CD4-positive, alpha-beta T cell treated with Interleukin-10 for 1 hour (primary cell): ENCODE data around the gene PAX8.

Experiments
- DNase-seq: peaks from one replicate; pipeline ENCODE4 v3.0.0-alpha.2; 2020

Gene PAX8

DNA sequence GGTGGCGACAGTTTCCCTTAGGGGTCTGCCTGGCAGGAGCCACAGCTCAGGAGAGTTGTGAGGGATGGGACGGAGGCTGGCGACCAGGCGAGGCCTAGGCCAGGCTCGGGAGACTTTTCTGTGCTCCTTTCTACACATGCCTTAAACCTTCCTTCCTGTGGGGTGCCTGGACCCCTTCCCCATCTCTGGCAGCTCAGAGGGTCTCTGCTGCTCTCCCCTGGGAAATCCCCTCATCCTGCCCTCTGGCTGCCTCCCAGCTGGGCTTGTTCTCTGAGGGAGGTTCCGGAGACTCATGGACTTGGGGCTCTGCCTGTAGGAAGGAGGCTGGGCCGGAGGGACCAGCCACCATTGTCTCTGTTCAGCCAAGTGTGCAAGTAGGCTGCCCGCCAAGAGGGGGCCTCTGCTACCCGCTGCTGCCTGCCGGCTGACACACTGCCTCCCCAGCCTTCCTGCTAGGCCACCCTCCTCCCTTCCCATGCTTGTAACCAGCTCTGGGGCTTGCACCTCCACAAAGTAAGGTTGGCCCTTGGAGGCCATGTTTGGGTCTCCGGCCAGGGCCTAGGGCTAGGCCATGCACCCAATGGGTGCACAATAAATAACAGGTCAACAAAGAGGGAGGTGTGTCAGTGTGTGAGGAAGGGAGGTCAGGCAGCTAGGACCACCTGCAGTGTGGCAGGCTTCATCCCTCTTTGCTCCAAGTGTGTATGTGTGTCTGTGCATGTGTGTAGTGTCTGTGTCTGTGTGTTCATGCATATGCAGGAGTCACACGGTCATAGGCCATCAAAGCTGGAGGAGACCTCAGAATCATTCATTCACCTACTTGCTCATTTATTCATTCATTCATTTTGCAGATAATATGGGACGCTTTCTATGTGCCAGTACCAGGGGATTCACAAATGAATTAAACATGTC lies 76.2 kb downstream of the PAX8 start:
- no peak for DNase-seq

DNA sequence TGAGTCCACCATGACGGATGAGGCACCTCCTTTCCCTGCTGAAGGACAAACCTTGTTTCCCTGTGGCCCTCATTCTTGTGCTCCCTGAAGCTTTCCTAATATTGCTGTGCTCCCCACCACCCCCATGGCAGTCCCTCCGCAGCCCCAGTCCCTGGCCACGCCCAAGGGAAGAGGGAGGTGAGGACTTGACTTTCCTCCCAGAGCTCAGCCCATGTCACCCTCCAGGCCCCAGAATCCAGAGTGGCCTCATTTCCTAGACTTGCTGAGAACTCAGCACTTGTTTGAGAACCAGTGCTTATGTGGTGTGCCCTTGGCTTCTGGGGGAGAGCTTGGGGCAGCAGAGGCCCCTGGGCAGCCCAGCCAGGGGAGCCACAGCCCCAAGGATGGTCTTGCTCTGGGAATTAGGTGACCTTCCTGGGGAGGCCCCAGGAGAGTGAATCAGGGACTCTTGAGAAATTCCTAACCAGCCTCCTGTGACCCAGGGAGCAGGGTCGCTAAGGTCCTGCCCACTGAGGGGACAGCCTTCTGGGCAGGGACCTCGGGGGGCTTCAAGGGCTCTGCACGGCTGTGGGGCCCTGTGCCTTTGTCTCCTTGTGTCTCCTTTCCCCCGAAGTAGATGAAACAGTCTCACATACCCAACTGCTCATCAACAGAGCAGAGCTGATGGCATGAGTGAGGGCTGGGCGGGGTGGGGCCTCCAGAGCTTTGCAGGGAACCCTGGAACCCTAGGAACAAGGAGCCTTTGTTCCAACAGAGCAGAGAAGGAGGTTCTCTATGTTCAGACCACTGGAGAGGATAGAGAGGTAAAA lies 77.0 kb downstream of the PAX8 start:
- DNase-seq = no peak

GRCh38 chr2:113200736-113201490 lies 77.8 kb downstream of the PAX8 start:
- no peak for DNase-seq

DNA sequence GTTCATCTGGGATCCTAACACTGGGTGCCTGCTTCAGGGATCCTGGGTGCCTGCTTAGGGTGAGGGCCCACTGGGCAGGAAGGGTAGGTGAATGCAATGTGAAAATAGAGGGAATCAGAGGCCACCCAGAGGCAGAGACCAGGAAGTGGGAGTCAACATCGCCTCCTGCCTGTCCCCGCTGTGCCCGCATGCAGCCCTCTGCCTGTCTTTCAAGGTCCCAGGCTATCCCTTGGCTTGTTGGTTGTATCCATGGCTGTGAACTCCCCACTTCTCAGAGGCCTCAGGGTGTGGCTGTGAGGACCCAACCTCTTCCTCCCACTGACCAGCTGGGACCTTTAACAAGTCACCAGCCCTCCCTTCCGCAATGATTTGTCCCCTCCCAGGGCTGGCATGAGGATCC lies 78.5 kb downstream of the PAX8 start:
- DNase-seq = no peak

DNA sequence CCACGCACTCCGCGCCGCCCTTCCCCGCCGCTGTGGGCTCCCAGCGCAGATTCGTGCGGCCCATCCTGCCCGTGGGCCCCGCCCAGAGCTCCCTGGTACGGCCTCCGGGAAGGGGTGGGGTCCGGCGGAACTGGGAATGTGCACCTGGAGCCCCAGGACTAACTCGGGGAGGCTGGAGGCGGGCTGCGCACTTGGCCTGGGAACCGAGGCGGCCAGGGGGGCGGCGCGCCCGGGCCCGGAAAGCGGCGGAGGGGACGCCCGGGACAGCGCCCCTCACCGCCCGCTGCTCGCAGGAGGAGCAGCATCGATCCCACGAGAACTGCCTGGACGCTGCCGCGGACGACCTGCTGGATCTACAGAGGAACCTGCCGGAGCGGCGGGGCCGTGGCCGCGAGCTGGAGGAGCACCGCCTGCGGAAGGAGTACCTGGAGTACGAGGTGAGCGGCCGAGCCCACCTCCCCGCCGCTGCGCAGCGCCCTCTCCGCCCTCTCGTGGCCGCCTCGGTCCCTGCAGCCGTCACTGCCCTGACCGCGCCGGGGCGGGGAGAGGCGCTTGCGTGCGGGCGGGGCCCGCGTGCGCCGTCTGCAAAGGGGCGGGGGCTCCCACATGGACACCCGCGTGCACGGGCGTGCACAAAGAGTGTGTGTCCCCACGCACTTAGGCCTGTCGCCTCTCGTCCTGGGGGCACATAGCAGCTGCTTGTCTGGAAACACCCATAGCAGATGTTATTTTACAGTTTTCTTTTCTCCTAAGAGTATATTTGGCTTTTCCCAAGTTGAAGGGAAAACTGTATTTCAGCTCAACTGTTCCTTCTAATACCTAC lies 79.7 kb downstream of the PAX8 start:
- DNase-seq = peak; percentile 64

GRCh38 chr2:113198048-113198789 lies 80.5 kb downstream of the PAX8 start:
- DNase-seq = no peak

- DNase-seq = no peak
Observed at GRCh38 chr2:113197347-113198047, 81.2 kb downstream of the PAX8 start.

GRCh38 chr2:113196839-113197238 lies 81.9 kb downstream of the PAX8 start:
- DNase-seq = no peak

DNA sequence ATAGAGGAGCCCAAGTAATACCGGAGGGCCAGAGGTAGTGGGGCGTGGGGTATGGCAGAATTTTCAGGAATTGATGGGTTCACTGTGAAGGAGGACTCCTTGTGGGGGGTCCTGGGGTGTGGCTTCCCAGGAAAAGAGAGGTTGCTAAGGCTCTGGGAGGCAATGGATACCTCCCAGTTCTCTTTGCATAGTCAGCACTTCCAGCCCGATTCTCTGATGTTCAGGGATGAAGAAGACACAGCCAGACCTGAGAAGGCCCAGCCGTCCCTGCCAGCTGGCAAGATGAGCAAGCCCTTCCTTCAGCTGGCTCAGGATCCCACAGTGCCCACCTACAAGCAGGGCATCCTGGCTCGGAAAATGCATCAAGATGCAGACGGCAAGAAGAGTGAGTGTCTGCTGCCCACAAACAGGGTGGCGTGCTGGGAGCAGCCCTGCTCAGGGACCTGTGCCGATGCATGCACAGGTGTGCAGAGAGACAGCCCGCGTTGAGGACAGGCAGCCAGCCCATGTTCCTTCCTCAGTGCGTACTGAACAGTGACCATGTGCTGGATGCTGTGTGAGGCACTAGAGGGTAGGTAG lies 82.7 kb downstream of the PAX8 start:
- DNase-seq = no peak

DNA sequence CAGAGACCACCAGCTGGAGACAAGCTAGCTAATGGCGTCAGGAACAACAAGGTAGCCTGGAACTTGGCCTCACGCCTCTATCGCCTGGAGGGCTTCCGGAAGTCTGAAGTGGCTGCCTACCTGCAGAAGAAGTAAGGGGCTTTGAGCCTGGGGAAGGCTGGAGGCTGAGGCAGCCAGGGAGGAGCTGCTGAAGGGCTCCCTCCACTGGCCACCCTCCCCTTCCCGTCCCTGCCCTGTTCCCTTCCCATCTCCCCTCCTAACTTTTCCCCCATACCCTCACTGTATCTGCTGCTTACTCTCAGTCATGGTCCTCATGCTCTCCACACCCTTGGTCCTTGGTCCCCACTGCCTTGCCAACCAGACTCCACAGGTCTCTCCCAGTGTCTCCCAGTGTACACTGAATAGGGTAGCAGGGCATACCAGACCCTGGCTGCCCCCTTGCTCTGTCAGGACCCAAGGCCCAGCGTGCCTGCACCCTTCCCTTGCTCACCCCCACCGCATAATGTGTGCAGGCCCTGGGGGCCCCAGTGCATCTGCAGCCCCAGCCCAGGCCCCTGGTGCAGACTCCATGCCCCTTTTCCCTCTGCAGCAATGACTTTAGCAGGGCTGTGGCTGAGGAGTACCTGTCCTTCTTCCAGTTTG lies 86.1 kb downstream of the PAX8 start:
- no peak for DNase-seq

DNA sequence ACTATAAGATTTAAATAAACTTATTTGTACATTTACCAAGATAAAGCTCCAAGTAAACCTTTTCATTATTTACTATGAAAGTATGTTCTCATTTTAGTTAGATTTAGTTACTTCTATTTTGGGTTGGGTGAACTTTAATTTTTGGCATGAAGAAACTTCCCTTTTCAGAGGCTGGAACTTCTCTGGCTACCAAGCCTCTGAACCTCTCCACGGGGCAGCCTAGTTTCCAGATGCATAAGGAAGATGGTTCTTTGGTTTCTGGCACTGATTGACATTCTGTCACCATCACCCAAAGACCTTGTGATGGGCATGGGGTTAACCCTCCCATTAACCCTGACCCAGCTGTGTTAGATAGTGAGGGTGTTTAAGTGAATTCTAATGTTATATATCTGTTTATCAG lies 87.8 kb downstream of the PAX8 start:
- no peak for DNase-seq

GRCh38 chr2:113187771-113188170 lies 91.0 kb downstream of the PAX8 start:
- no peak for DNase-seq

- DNase-seq = no peak
Observed at GRCh38 chr2:113186433-113186796, 92.3 kb downstream of the PAX8 start.

GRCh38 chr2:113185664-113186432 lies 92.9 kb downstream of the PAX8 start:
- DNase-seq = no peak

GRCh38 chr2:113184531-113185230 lies 94.0 kb downstream of the PAX8 start:
- no peak for DNase-seq

DNA sequence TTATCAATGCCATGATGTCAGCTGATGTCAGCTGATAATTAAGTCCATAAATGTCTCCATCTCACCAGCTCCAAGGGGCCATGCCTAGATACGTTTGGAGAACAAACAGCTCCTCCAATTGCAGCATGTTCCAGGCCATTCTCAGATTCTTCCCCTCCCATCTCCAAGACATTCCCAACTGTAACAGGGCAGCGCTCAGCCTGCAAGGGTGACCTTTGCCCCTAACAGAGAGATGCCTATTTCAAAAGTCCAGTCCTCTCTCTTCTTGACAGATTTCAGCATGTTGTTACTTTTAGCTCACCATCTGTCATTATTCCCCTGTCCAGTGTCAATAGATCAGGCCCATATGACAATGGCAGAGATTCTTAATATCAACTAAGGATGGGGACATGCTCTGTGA lies 95.0 kb downstream of the PAX8 start:
- DNase-seq = no peak

GRCh38 chr2:113183264-113183663 lies 95.5 kb downstream of the PAX8 start:
- no peak for DNase-seq

DNA sequence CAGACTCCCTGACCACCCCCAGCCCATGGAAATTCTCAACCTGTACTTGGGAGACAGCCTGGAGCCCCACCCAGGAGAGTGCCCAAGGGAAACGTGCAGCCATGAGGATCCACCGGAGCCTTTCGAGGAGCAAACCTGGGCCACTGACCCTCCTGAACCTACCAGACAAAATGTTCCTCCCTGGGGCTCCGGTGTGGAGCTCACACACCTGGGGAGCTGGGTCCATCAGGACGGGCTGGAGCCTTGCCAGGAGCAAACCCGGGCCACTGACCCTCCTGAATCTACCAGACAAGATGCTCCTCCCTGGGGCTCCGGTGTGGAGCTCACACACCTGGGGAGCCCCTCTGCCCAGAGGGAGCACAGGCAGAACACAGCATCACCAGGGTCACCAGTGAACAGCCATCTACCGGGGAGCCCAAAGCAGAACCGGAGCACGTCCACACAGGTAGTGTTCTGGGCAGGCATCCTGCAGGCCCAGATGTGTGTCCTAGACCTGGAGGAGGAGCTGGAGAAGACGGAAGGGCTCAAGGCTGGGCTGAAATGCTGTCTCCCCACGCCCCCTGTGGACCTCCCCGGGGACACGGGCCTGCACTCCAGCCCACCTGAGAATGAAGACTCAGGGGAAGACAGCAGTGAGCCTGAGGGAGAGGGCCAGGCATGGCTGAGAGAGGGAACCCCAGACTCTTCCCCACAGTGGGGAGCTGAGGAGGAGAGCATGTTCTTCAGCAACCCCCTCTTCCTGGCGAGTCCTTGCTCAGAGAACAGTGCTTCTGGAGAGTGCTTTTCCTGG lies 96.1 kb downstream of the PAX8 start:
- DNase-seq = no peak
